HEK293T (cell line): ENCODE results near the gene RYK.

ENCODE experiments used
- ELF4 ChIP-seq: fragments of 450-650 bp; IDR thresholded peaks from 2 replicates; pipeline ENCODE4 v1.6.1; 2017; ENCODE audit warnings: antibody characterized with exemption
- FOXM1 ChIP-seq: fragments of 450-650 bp; IDR thresholded peaks from 2 replicates; pipeline ENCODE4 v1.6.1; 2017; ENCODE audit warnings: mild to moderate bottlenecking, borderline replicate concordance
- SP1 ChIP-seq: fragments of 450-650 bp; IDR thresholded peaks from 2 replicates; pipeline ENCODE4 v1.6.1; 2017
- SUZ12 ChIP-seq: fragments of 450-650 bp; IDR thresholded peaks from 2 replicates; pipeline ENCODE4 v1.6.1; 2016; ENCODE audit warnings: mild to moderate bottlenecking
- TARDBP ChIP-seq: fragments of 450-650 bp; IDR thresholded peaks from 2 replicates; pipeline ENCODE4 v1.6.1; 2016

DNA sequence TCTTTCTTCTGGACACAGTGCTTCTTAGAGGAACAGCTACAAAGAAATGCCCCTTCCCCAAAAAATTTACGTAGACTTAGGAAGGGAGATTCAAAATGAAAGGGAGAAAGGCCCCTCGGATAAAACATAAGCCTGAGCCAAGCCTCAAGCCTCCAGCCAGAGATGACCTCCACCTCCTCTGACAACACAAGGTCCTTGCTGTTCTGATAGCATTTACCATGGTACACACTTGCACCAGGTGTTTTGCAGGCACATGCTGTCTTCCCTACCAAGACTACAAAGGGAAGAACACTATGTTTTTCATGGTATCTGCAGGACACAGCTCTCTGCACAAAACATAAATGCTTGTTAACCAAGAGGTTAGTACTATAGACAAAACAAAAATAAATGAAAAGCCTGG, 27.8 kb downstream of the RYK start:
- TF ChIP-seq SUZ12 (no peak), TARDBP (no peak), ELF4 (no peak), SP1 (no peak), FOXM1 (no peak)
